ENCODE results near the gene ZIC2.
A peak's percentile ranks its signal among the peaks of the same experiment; 100 is the strongest.

The ZIC2 gene

DNA sequence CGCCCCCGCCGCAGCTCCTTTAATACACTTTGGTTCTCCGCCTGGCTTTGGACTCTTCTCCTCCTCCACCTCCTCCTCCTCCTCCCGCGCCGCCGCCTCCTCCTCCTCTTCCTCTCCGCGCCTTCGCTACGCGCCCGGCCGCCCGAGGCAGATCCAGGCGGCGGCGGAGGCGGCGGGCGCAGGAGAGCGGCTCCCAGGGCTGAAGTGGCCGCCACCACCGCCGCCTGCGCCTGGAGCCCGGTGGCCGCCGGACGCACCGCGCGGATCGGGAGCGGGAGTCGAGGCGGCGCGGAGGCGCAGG lies at the start of gene ZIC2:
Gene ZIC2 (plus strand): TSS at position 50 of the 301 bp plus-strand sequence. CDS start 281 bp downstream, outside the sequence.
- H3K4me3 ChIP-seq (ENCODE audit: low read length): peak within 1 kb of the TSS; percentile 46
- DNase-seq (ENCODE audit: low read depth): no peak

DNA sequence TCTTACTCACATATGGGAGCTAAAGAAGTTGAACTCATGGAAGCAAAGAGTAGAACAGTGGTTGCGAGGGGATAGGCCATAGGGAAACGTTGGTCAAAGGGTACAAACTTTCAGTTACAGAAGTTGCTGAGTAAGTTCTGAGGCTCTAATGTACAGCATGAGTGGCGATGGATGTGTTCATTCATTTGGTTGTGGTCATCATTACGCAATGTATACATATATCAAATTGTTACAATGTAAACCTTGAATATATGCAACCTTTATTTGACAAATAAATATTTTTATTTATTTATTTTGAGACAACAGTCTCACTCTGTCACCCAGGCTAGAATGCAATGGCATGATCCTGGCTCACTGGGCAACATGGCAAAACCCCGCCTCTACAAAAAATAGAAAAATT lies 48.7 kb upstream of the ZIC2 start:
- no peak for DNase-seq (ENCODE audit: low read depth)
- H3K4me3 ChIP-seq (ENCODE audit: low read length): no peak overlapping the region
- TF ChIP-seq, protein P1, sequence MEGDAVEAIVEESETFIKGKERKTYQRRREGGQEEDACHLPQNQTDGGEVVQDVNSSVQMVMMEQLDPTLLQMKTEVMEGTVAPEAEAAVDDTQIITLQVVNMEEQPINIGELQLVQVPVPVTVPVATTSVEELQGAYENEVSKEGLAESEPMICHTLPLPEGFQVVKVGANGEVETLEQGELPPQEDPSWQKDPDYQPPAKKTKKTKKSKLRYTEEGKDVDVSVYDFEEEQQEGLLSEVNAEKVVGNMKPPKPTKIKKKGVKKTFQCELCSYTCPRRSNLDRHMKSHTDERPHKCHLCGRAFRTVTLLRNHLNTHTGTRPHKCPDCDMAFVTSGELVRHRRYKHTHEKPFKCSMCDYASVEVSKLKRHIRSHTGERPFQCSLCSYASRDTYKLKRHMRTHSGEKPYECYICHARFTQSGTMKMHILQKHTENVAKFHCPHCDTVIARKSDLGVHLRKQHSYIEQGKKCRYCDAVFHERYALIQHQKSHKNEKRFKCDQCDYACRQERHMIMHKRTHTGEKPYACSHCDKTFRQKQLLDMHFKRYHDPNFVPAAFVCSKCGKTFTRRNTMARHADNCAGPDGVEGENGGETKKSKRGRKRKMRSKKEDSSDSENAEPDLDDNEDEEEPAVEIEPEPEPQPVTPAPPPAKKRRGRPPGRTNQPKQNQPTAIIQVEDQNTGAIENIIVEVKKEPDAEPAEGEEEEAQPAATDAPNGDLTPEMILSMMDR (conservative IDR thresholded peaks at IDR 0.05; ENCODE audit: low read length): no peak

More for the DNA sequence above, at the start of gene ZIC2:
- TF ChIP-seq, protein P1 (conservative IDR thresholded peaks at IDR 0.05; ENCODE audit: low read length): no peak

DNA sequence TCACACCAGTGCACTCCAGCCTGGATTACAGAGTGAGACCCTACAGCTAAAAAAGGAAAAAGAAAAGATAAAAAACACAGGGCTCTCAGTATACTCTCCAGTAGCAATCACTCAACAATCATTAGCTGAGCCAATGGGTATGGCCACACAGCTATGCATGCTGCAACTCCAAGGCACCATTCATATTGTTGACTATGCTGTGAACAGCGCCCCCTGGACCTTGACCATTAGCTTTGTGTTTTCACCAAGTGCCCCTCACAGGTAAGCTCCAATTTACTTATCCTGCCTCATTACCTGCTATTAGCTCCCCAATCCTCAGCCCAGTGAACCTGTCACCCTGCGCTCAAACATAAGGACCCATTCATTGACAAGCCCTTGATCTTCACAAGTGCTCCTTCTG lies 45.8 kb upstream of the ZIC2 start:
- DNase-seq (ENCODE audit: low read depth): no peak
- TF ChIP-seq, protein P1 (conservative IDR thresholded peaks at IDR 0.05; ENCODE audit: low read length): no peak
- H3K4me3 ChIP-seq (ENCODE audit: low read length): no peak overlapping the region

DNA sequence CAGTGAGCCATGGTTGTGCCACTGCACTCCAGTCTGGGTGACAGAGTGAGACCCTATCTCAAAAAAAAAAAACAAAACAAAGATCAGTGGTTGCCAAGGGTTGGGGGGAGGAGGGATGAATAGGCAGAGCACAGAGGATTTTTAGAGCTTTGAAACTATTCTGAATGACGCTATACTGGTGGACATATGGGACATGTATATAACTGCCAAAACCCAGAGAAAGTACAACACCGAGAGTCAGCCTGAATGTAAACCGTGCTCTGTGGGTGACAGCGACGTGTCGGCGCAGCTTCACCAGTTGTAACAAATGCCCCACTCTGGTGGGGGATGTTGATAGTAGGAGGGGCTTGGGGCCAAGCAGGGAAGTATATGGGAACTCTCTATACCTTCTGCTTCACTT lies 42.9 kb upstream of the ZIC2 start:
- H3K4me3 ChIP-seq (ENCODE audit: low read length): no peak overlapping the region
- TF ChIP-seq, protein P1 (conservative IDR thresholded peaks at IDR 0.05; ENCODE audit: low read length): no peak
- no peak for DNase-seq (ENCODE audit: low read depth)

DNA sequence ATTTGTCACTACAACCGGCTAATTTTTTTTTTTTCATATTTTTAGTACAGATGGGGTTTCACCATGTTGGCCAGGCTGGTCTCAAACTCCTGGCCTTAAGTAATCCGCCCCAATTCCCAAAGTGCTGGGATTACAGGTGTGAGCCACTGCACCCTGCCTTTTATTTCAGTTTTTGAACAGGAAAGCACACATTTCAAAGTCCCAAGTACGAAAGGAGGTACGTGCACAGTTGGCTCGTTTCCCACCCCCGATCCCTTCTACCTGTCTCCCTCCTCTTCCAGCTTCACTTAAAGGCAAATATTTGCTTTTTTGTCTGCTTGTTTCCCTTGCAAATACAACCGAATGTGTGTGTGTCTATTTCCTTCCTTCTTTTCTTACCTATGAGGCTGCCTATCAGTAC lies 40.5 kb upstream of the ZIC2 start:
- no peak overlapping the region for H3K4me3 ChIP-seq (ENCODE audit: low read length)
- no peak for DNase-seq (ENCODE audit: low read depth)
- TF ChIP-seq, protein P1 (conservative IDR thresholded peaks at IDR 0.05; ENCODE audit: low read length): no peak

DNA sequence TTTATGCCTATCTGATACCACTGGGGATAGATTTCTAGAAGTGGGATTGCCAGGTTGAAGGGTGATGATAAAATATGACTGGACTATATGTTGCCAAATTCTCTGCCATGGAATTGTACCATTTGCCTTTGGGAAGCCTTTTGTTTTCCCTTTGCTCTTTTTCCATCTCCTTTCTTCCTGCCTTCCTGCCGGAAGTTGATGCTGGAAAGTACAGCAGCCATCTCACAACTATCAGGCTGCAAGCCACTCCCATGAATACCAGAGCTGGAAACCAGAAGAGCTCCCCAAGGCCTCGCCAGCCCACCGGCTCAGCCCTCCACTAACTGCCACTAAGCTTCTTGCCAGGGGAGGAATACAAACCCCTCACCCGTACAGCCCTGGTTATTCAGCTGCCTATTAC lies 39.7 kb upstream of the ZIC2 start:
- DNase-seq (ENCODE audit: low read depth): no peak
- TF ChIP-seq, protein P1 (conservative IDR thresholded peaks at IDR 0.05; ENCODE audit: low read length): no peak
- H3K4me3 ChIP-seq (ENCODE audit: low read length): no peak overlapping the region

DNA sequence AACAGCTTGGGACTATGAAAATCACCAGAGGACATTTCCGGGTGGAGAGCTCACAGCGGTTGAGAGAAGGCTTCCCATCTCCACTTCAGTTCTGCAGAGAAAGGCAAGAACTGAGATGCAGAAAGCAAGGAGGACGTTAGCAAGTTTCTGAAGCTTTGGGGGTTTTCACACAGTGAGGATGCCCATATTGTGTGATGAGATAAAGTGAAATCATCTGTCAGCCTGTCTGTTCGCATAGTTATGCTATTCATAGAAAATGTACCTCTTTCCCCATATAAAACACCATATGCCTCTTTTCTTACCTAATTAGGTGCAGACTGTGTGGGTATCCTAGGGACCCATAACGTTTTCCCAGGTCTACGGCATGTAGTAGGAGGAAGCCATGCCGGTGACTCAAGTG lies 37.5 kb upstream of the ZIC2 start:
- TF ChIP-seq, protein P1 (conservative IDR thresholded peaks at IDR 0.05; ENCODE audit: low read length): no peak
- no peak for DNase-seq (ENCODE audit: low read depth)
- H3K4me3 ChIP-seq (ENCODE audit: low read length): no peak overlapping the region

Data from AG10803 (cell line).